ENCODE measurements around the gene COLGALT1.

The COLGALT1 gene

DNA sequence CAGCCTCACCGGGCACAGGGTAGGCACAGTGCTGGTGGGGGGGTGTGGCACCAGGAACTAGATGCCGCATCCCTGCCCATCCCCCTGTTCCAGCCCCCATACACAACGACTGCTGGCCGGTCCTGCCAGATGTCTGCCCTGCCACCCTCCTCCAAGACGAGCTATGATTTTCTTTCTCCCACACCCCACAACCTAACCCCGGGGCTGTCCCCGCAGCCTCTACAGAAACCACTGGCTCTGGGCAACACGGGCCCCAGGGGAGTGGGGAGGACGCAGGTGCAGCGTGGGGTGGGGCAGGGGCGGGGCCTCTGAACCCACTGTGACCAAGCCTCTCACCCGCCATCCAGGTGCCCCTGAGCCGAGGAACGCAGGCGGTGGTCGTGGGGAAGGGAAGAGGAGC is 28.5 kb upstream of the COLGALT1 start:
- no peaks in the 10 kb centered on the region for H3K9me2 ChIP-seq (replicated peaks; ENCODE audit: control insufficient read depth, low read length)
- H4K20me1 ChIP-seq (ENCODE audit: control insufficient read depth, insufficient read depth, low read depth, low read length) = no peaks in the 10 kb centered on the region; the same call in 1 of the 2 replicates
- H3K4me3 ChIP-seq (ENCODE audit: low read length) = peak overlapping the region; percentile 93
- H3K27me3 ChIP-seq (ENCODE audit: control insufficient read depth, low read length) = no peaks in the 10 kb centered on the region
- no peaks in the 10 kb centered on the region for H3K9me3 ChIP-seq (ENCODE audit: control insufficient read depth, insufficient read depth, low read length)
- peaks cover 73% of the 10 kb centered on the region for H3K79me2 ChIP-seq (ENCODE audit: control insufficient read depth, low read length)
- peaks cover 26% of the 10 kb centered on the region for H3F3A ChIP-seq (ENCODE audit: control insufficient read depth, insufficient read depth)
- peaks cover 87% of the 10 kb centered on the region for H3K4me1 ChIP-seq (ENCODE audit: control insufficient read depth, low read length)
- H3K27ac ChIP-seq (ENCODE audit: low read depth, low read length) = peak overlapping the region; percentile 94
- peak overlapping the region; percentile 99 for H3K4me2 ChIP-seq (ENCODE audit: low read length)
- H3K36me3 ChIP-seq (ENCODE audit: control insufficient read depth, low read length) = peaks cover 42% of the 10 kb centered on the region
- TF ChIP-seq, protein P1, sequence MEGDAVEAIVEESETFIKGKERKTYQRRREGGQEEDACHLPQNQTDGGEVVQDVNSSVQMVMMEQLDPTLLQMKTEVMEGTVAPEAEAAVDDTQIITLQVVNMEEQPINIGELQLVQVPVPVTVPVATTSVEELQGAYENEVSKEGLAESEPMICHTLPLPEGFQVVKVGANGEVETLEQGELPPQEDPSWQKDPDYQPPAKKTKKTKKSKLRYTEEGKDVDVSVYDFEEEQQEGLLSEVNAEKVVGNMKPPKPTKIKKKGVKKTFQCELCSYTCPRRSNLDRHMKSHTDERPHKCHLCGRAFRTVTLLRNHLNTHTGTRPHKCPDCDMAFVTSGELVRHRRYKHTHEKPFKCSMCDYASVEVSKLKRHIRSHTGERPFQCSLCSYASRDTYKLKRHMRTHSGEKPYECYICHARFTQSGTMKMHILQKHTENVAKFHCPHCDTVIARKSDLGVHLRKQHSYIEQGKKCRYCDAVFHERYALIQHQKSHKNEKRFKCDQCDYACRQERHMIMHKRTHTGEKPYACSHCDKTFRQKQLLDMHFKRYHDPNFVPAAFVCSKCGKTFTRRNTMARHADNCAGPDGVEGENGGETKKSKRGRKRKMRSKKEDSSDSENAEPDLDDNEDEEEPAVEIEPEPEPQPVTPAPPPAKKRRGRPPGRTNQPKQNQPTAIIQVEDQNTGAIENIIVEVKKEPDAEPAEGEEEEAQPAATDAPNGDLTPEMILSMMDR (IDR thresholded peaks at IDR 0.05; ENCODE audit: low read depth, low read length, poor library complexity, severe bottlenecking) = no peak
- TF ChIP-seq EZH2phosphoT487 (IDR thresholded peaks at IDR 0.05; ENCODE audit: borderline replicate concordance, low read length) = no peak

DNA sequence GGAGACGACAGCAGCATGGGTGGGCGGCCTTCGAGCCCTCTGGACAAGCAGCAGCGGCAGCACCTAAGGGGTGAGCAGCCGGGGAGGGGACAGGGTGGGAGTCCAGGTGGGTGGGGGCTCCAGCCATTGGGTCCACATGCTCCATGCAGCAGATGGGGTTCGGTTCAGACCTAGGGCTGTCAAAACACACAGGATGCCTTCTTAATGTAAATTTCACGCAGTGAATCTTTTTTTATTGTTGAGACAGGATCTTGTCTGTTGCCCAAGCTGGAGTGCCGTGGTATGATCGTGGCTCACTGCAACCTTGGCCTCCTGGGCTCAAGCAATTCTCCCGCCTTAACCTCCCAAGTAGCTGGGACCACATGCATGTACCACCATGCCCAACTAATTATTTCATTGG is 28.1 kb upstream of the COLGALT1 start:
- no peaks in the 10 kb centered on the region; the same call in 1 of the 2 replicates for H4K20me1 ChIP-seq (ENCODE audit: control insufficient read depth, insufficient read depth, low read depth, low read length)
- H3K9me3 ChIP-seq (ENCODE audit: control insufficient read depth, insufficient read depth, low read length) = no peaks in the 10 kb centered on the region
- H3K27me3 ChIP-seq (ENCODE audit: control insufficient read depth, low read length) = no peaks in the 10 kb centered on the region
- peaks cover 83% of the 10 kb centered on the region for H3K4me1 ChIP-seq (ENCODE audit: control insufficient read depth, low read length)
- H3F3A ChIP-seq (ENCODE audit: control insufficient read depth, insufficient read depth) = peaks cover 23% of the 10 kb centered on the region
- H3K27ac ChIP-seq (ENCODE audit: low read depth, low read length) = peak overlapping the region; percentile 94
- no peaks in the 10 kb centered on the region for H3K9me2 ChIP-seq (replicated peaks; ENCODE audit: control insufficient read depth, low read length)
- TF ChIP-seq EZH2phosphoT487 (IDR thresholded peaks at IDR 0.05; ENCODE audit: borderline replicate concordance, low read length) = no peak
- TF ChIP-seq, protein P1 (IDR thresholded peaks at IDR 0.05; ENCODE audit: low read depth, low read length, poor library complexity, severe bottlenecking) = no peak
- H3K4me2 ChIP-seq (ENCODE audit: low read length) = peak overlapping the region; percentile 99
- H3K79me2 ChIP-seq (ENCODE audit: control insufficient read depth, low read length) = peaks cover 75% of the 10 kb centered on the region
- H3K4me3 ChIP-seq (ENCODE audit: low read length) = peak overlapping the region; percentile 93
- peaks cover 47% of the 10 kb centered on the region for H3K36me3 ChIP-seq (ENCODE audit: control insufficient read depth, low read length)

DNA sequence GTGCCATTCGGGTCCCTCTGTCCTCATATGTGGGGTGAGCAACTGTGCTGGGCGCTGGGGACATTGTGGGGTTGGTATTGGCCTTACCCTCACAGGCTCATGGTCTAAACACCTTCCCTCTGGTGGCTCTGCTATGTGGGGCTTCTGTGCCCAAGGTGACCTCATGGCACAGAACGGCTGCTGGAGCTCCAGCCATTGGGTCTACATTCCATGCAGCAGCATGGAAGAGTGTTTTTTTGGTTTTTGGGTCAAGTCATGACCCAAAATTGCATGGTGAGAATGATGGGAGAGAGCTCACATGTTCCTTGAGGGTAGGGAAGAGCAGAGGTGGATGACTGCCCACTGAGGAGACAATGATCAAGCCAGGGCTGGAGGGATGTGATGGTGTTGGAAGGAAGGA is 26.8 kb upstream of the COLGALT1 start:
- H3K9me2 ChIP-seq (replicated peaks; ENCODE audit: control insufficient read depth, low read length) = no peaks in the 10 kb centered on the region
- no peaks in the 10 kb centered on the region for H3K27me3 ChIP-seq (ENCODE audit: control insufficient read depth, low read length)
- H3K9me3 ChIP-seq (ENCODE audit: control insufficient read depth, insufficient read depth, low read length) = no peaks in the 10 kb centered on the region
- peak overlapping the region; percentile 93 for H3K4me3 ChIP-seq (ENCODE audit: low read length)
- peaks cover 77% of the 10 kb centered on the region for H3K79me2 ChIP-seq (ENCODE audit: control insufficient read depth, low read length)
- peaks cover 56% of the 10 kb centered on the region for H3K36me3 ChIP-seq (ENCODE audit: control insufficient read depth, low read length)
- H4K20me1 ChIP-seq (ENCODE audit: control insufficient read depth, insufficient read depth, low read depth, low read length) = no peaks in the 10 kb centered on the region; the same call in 1 of the 2 replicates
- H3K27ac ChIP-seq (ENCODE audit: low read depth, low read length) = peak overlapping the region; percentile 94
- H3F3A ChIP-seq (ENCODE audit: control insufficient read depth, insufficient read depth) = peaks cover 14% of the 10 kb centered on the region
- no peak for TF ChIP-seq EZH2phosphoT487 (IDR thresholded peaks at IDR 0.05; ENCODE audit: borderline replicate concordance, low read length)
- TF ChIP-seq, protein P1 (IDR thresholded peaks at IDR 0.05; ENCODE audit: low read depth, low read length, poor library complexity, severe bottlenecking) = no peak
- peaks cover 70% of the 10 kb centered on the region for H3K4me1 ChIP-seq (ENCODE audit: control insufficient read depth, low read length)
- peak overlapping the region; percentile 99 for H3K4me2 ChIP-seq (ENCODE audit: low read length)
